GM23338 (cell line): ENCODE data around the gene R3HCC1L. TPM values are rescaled to one million over a fixed set of nuclear protein-coding genes. Genes with fewer than 3 reads are reported as not detected.

Experiments used
- ATAC-seq: fragments of 200-7000 bp; cut with Tn5 transposase; 3 replicates; pipeline ENCODE4 v1.9.1; 2020
- DNase-seq: peaks from one replicate; pipeline ENCODE4 v3.0.0-alpha.2; 2015; ENCODE audit warnings: low spot score
- H2AFZ ChIP-seq: fragments of 200-600 bp; sonication (generic); 2 replicates; pipeline ENCODE4 v1.8.0; 2016; ENCODE audit warnings: antibody characterized with exemption, mild to moderate bottlenecking, moderate library complexity
- H3F3A ChIP-seq: fragments of 200-600 bp; sonication (generic); replicated peaks from 2 replicates; pipeline ENCODE4 v1.8.0; 2017; ENCODE audit warnings: antibody characterized with exemption, mixed run types, low read depth
- H3K27ac ChIP-seq: fragments of 200-600 bp; sonication (generic); 2 replicates; pipeline ENCODE4 v1.6.1; 2016; ENCODE audit warnings: low read depth
- H3K27me3 ChIP-seq: fragments of 200-600 bp; sonication (generic); 2 replicates; pipeline ENCODE4 v1.8.0; 2016; ENCODE audit warnings: mild to moderate bottlenecking, mixed run types, moderate library complexity; ENCODE audit not compliant: insufficient read depth
- H3K36me3 ChIP-seq: fragments of 200-600 bp; sonication (generic); 2 replicates; pipeline ENCODE4 v1.8.0; 2016; ENCODE audit warnings: mild to moderate bottlenecking; ENCODE audit not compliant: insufficient read depth
- H3K4me1 ChIP-seq: fragments of 200-600 bp; sonication (generic); 2 replicates; pipeline ENCODE4 v1.8.0; 2016; ENCODE audit warnings: mild to moderate bottlenecking, moderate library complexity; ENCODE audit not compliant: insufficient read depth
- H3K4me2 ChIP-seq: fragments of 200-600 bp; sonication (generic); 2 replicates; pipeline ENCODE4 v1.7.1; 2017; ENCODE audit warnings: mixed run types
- H3K4me3 ChIP-seq: fragments of 200-600 bp; sonication (generic); 2 replicates; pipeline ENCODE4 v1.6.1; 2016; ENCODE audit warnings: mixed run types
- H3K79me2 ChIP-seq: fragments of 200-600 bp; sonication (generic); replicated peaks from 2 replicates; pipeline ENCODE4 v1.8.0; 2017; ENCODE audit warnings: mild to moderate bottlenecking; ENCODE audit not compliant: insufficient read depth
- H3K9me2 ChIP-seq: fragments of 200-600 bp; sonication (generic); 2 replicates; pipeline ENCODE4 v1.8.0; 2017; ENCODE audit not compliant: insufficient read depth
- H4K20me1 ChIP-seq: fragments of 200-600 bp; sonication (generic); replicated peaks from 2 replicates; pipeline ENCODE4 v1.8.0; 2017; ENCODE audit warnings: mild to moderate bottlenecking; ENCODE audit not compliant: insufficient read depth
- H3K27ac Mint-ChIP-seq: 2 replicates; pipeline ENCODE4 v1.8.0; 2020; ENCODE audit warnings: inconsistent platforms, mild to moderate bottlenecking, moderate library complexity, mixed read lengths
- H3K27me3 Mint-ChIP-seq: 3 replicates; pipeline ENCODE4 v1.8.0; 2022; ENCODE audit warnings: low read depth, mild to moderate bottlenecking, moderate library complexity, mixed read lengths, inconsistent platforms; ENCODE audit not compliant: insufficient read depth, poor library complexity
- H3K36me3 Mint-ChIP-seq: 3 replicates; pipeline ENCODE4 v1.8.0; 2021; ENCODE audit warnings: low read depth, mild to moderate bottlenecking, inconsistent platforms, moderate library complexity, mixed read lengths
- H3K4me1 Mint-ChIP-seq: 3 replicates; pipeline ENCODE4 v1.8.0; 2020; ENCODE audit warnings: mild to moderate bottlenecking, inconsistent platforms, mixed read lengths
- H3K4me3 Mint-ChIP-seq: 3 replicates; pipeline ENCODE4 v1.8.0; 2021; ENCODE audit warnings: moderate library complexity, mild to moderate bottlenecking, inconsistent platforms, mixed read lengths
- H3K9me3 Mint-ChIP-seq: 3 replicates; pipeline ENCODE4 v1.8.0; 2020; ENCODE audit warnings: moderate library complexity, mild to moderate bottlenecking, inconsistent platforms, mixed read lengths
- CREB1 ChIP-seq: fragments of 250-450 bp; sonication (Bioruptor Pico); IDR thresholded peaks from 2 replicates; pipeline ENCODE4 v1.5.0; 2020; ENCODE audit warnings: low read depth, mild to moderate bottlenecking, moderate library complexity
- EZH2phosphoT487 ChIP-seq: fragments of 200-600 bp; sonication (generic); IDR thresholded peaks from one replicate; pipeline ENCODE4 v1.8.1; 2018; ENCODE audit warnings: antibody characterized with exemption; ENCODE audit not compliant: unreplicated experiment
- JUNB ChIP-seq: IDR thresholded peaks from one replicate; pipeline ENCODE4 v1.6.1; 2016; ENCODE audit warnings: antibody characterized with exemption; ENCODE audit not compliant: unreplicated experiment
- NANOG ChIP-seq: IDR thresholded peaks from 2 replicates; pipeline ENCODE4 v1.6.1; 2016; ENCODE audit warnings: antibody characterized with exemption, borderline replicate concordance
- ZNF331 ChIP-seq: fragments of 250-450 bp; sonication (Bioruptor Pico); IDR thresholded peaks from 2 replicates; pipeline ENCODE4 v1.5.0; 2020; ENCODE audit warnings: low read depth, mild to moderate bottlenecking, moderate library complexity
- polyA plus RNA-seq: library from polyadenylated mRNA; unstranded; fragments of >200 nt; fragmentation: Nextera tagmentation; extraction: Ambion mirVana; gene quantifications from 2 replicates; pipeline ENCODE4 v1.2.1, GENCODE V29; 2016
- total RNA-seq: library from RNA; depleted of rRNA; stranded (reverse); fragments of >200 nt; shearing (Covaris generic); gene quantifications from 2 replicates; pipeline ENCODE4 v1.2.3, GENCODE V29; 2014
- TF ChIP-seq, protein P1 (sequence below): fragments of 250-450 bp; sonication (Bioruptor Pico); IDR thresholded peaks from 2 replicates; pipeline ENCODE4 v1.5.0; 2020; ENCODE audit warnings: mild to moderate bottlenecking, moderate library complexity
- TF ChIP-seq, protein P2 (sequence below), 2 experiments: fragments of 200-600 bp in 1 of 2; sonication (generic) in 1 of 2; conservative IDR thresholded peaks; 2 replicates each; pipeline versions ENCODE4 v1.5.1 to v1.6.1; 2016 to 2017; ENCODE audit warnings: antibody characterized with exemption in 2 of 2, low read depth in 2 of 2, mild to moderate bottlenecking in 2 of 2, moderate library complexity in 1 of 2
- TF ChIP-seq, protein P3 (sequence below): IDR thresholded peaks from one replicate; pipeline ENCODE4 v1.6.1; 2018; ENCODE audit warnings: antibody characterized with exemption; ENCODE audit not compliant: unreplicated experiment
- TF ChIP-seq, protein P4 (sequence below): IDR thresholded peaks from 2 replicates; pipeline ENCODE4 v1.6.1; 2016; ENCODE audit warnings: antibody characterized with exemption

R3HCC1L gene
- total and polyA plus RNA-seq, 2 experiments from 2014 or later = 9.3 to 15.8 TPM

DNA sequence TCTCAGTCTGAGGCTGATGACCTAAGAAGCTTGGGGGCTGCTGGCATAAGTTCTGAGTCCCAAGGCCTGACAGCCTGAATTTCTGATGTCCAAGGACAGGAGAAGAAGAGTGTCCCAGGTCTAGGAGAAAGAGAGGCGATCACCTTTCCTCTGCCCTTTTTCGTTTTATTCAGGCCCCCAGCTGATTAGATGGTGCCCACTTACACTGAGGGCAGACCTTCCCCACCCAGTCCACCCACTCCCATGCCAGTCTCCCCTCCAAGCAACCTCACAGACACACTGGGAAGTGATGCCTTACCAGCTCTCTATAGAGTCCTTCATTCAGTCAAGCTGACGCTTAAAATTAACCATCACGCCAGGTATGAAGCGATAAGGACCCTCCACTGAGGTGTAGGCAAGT lies 152.9 kb downstream of the R3HCC1L start:
- ATAC-seq = no peak
- Histone ChIP-seq H3K4me2 (no peak overlapping the region), H3F3A (no peaks in the 10 kb centered on the region), H3K36me3 (no peaks in the 10 kb centered on the region), H4K20me1 (no peaks in the 10 kb centered on the region), H3K79me2 (no peaks in the 10 kb centered on the region), H3K4me1 (no peaks in the 10 kb centered on the region), H3K9me2 (no peaks in the 10 kb centered on the region), H3K27me3 (no peaks in the 10 kb centered on the region), H3K4me3 (no peak overlapping the region), H3K27ac (no peak overlapping the region), H2AFZ (no peak overlapping the region)
- H3K4me1 Mint-ChIP-seq = no peaks in the 10 kb centered on the region
- no peak overlapping the region for H3K4me3 Mint-ChIP-seq
- H3K9me3 Mint-ChIP-seq = no peaks in the 10 kb centered on the region; the same call in 2 of the 3 replicates
- DNase-seq = no peak
- no peak overlapping the region for H3K27ac Mint-ChIP-seq
- TF ChIP-seq, protein P1, sequence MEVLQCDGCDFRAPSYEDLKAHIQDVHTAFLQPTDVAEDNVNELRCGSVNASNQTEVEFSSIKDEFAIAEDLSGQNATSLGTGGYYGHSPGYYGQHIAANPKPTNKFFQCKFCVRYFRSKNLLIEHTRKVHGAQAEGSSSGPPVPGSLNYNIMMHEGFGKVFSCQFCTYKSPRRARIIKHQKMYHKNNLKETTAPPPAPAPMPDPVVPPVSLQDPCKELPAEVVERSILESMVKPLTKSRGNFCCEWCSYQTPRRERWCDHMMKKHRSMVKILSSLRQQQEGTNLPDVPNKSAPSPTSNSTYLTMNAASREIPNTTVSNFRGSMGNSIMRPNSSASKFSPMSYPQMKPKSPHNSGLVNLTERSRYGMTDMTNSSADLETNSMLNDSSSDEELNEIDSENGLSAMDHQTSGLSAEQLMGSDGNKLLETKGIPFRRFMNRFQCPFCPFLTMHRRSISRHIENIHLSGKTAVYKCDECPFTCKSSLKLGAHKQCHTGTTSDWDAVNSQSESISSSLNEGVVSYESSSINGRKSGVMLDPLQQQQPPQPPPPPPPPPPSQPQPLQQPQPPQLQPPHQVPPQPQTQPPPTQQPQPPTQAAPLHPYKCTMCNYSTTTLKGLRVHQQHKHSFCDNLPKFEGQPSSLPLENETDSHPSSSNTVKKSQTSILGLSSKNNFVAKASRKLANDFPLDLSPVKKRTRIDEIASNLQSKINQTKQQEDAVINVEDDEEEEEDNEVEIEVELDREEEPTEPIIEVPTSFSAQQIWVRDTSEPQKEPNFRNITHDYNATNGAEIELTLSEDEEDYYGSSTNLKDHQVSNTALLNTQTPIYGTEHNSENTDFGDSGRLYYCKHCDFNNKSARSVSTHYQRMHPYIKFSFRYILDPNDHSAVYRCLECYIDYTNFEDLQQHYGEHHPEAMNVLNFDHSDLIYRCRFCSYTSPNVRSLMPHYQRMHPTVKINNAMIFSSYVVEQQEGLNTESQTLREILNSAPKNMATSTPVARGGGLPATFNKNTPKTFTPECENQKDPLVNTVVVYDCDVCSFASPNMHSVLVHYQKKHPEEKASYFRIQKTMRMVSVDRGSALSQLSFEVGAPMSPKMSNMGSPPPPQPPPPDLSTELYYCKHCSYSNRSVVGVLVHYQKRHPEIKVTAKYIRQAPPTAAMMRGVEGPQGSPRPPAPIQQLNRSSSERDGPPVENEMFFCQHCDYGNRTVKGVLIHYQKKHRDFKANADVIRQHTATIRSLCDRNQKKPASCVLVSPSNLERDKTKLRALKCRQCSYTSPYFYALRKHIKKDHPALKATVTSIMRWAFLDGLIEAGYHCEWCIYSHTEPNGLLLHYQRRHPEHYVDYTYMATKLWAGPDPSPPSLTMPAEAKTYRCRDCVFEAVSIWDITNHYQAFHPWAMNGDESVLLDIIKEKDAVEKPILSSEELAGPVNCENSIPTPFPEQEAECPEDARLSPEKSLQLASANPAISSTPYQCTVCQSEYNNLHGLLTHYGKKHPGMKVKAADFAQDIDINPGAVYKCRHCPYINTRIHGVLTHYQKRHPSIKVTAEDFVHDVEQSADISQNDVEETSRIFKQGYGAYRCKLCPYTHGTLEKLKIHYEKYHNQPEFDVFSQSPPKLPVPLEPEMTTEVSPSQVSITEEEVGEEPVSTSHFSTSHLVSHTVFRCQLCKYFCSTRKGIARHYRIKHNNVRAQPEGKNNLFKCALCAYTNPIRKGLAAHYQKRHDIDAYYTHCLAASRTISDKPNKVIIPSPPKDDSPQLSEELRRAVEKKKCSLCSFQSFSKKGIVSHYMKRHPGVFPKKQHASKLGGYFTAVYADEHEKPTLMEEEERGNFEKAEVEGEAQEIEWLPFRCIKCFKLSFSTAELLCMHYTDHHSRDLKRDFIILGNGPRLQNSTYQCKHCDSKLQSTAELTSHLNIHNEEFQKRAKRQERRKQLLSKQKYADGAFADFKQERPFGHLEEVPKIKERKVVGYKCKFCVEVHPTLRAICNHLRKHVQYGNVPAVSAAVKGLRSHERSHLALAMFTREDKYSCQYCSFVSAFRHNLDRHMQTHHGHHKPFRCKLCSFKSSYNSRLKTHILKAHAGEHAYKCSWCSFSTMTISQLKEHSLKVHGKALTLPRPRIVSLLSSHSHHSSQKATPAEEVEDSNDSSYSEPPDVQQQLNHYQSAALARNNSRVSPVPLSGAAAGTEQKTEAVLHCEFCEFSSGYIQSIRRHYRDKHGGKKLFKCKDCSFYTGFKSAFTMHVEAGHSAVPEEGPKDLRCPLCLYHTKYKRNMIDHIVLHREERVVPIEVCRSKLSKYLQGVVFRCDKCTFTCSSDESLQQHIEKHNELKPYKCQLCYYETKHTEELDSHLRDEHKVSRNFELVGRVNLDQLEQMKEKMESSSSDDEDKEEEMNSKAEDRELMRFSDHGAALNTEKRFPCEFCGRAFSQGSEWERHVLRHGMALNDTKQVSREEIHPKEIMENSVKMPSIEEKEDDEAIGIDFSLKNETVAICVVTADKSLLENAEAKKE (CRISPR knock-in tag) = no peak
- TF ChIP-seq, protein P2, sequence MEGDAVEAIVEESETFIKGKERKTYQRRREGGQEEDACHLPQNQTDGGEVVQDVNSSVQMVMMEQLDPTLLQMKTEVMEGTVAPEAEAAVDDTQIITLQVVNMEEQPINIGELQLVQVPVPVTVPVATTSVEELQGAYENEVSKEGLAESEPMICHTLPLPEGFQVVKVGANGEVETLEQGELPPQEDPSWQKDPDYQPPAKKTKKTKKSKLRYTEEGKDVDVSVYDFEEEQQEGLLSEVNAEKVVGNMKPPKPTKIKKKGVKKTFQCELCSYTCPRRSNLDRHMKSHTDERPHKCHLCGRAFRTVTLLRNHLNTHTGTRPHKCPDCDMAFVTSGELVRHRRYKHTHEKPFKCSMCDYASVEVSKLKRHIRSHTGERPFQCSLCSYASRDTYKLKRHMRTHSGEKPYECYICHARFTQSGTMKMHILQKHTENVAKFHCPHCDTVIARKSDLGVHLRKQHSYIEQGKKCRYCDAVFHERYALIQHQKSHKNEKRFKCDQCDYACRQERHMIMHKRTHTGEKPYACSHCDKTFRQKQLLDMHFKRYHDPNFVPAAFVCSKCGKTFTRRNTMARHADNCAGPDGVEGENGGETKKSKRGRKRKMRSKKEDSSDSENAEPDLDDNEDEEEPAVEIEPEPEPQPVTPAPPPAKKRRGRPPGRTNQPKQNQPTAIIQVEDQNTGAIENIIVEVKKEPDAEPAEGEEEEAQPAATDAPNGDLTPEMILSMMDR (conservative IDR thresholded peaks at IDR 0.05; ENCODE audit: low read depth in 2 of 2) = no peak
- no peak for TF ChIP-seq CREB1 (CRISPR knock-in tag)
- no peak for TF ChIP-seq EZH2phosphoT487
- TF ChIP-seq, protein P3, sequence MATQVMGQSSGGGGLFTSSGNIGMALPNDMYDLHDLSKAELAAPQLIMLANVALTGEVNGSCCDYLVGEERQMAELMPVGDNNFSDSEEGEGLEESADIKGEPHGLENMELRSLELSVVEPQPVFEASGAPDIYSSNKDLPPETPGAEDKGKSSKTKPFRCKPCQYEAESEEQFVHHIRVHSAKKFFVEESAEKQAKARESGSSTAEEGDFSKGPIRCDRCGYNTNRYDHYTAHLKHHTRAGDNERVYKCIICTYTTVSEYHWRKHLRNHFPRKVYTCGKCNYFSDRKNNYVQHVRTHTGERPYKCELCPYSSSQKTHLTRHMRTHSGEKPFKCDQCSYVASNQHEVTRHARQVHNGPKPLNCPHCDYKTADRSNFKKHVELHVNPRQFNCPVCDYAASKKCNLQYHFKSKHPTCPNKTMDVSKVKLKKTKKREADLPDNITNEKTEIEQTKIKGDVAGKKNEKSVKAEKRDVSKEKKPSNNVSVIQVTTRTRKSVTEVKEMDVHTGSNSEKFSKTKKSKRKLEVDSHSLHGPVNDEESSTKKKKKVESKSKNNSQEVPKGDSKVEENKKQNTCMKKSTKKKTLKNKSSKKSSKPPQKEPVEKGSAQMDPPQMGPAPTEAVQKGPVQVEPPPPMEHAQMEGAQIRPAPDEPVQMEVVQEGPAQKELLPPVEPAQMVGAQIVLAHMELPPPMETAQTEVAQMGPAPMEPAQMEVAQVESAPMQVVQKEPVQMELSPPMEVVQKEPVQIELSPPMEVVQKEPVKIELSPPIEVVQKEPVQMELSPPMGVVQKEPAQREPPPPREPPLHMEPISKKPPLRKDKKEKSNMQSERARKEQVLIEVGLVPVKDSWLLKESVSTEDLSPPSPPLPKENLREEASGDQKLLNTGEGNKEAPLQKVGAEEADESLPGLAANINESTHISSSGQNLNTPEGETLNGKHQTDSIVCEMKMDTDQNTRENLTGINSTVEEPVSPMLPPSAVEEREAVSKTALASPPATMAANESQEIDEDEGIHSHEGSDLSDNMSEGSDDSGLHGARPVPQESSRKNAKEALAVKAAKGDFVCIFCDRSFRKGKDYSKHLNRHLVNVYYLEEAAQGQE = no peak
- TF ChIP-seq JUNB = no peak
- no peak for TF ChIP-seq ZNF331 (CRISPR knock-in tag)
- TF ChIP-seq, protein P4, sequence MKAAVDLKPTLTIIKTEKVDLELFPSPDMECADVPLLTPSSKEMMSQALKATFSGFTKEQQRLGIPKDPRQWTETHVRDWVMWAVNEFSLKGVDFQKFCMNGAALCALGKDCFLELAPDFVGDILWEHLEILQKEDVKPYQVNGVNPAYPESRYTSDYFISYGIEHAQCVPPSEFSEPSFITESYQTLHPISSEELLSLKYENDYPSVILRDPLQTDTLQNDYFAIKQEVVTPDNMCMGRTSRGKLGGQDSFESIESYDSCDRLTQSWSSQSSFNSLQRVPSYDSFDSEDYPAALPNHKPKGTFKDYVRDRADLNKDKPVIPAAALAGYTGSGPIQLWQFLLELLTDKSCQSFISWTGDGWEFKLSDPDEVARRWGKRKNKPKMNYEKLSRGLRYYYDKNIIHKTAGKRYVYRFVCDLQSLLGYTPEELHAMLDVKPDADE = no peak
- TF ChIP-seq NANOG = no peak
- H3K27me3 Mint-ChIP-seq = peaks cover 3% of the 10 kb centered on the region
- no peaks in the 10 kb centered on the region for H3K36me3 Mint-ChIP-seq
